SK-N-SH treated with all-trans-retinoic acid at 6 μM for 48 hours (cell line): ENCODE results near the gene SEZ6L2.
"Not testable (repeated sequence)": the region's sequence is repeated elsewhere in the genome, so short reads cannot be mapped to it uniquely, and the experiment has no call there.

ENCODE experiments used
- ATAC-seq: fragments of 200-7000 bp; cut with Tn5 transposase; 3 replicates; pipeline ENCODE4 v1.9.1; 2020; ENCODE audit warnings: mild to moderate bottlenecking, moderate library complexity
- BACH2 ChIP-seq: fragments of 250-450 bp; sonication (Bioruptor Pico); IDR thresholded peaks from 2 replicates; pipeline ENCODE4 v1.9.0; 2021; ENCODE audit warnings: mild to moderate bottlenecking, borderline replicate concordance
- CREB5 ChIP-seq: fragments of 250-450 bp; sonication (Bioruptor Pico); IDR thresholded peaks from 2 replicates; pipeline ENCODE4 v1.5.1; 2020; ENCODE audit warnings: low read depth, mild to moderate bottlenecking, moderate library complexity
- CSDC2 ChIP-seq: fragments of 250-450 bp; sonication (Bioruptor Pico); IDR thresholded peaks from 2 replicates; pipeline ENCODE4 v1.5.0; 2020; ENCODE audit warnings: mild to moderate bottlenecking, moderate library complexity
- CSRNP3 ChIP-seq: fragments of 250-450 bp; sonication (Bioruptor Pico); IDR thresholded peaks from 2 replicates; pipeline ENCODE4 v1.5.1; 2021; ENCODE audit warnings: mild to moderate bottlenecking, moderate library complexity
- ESRRG ChIP-seq: fragments of 250-450 bp; sonication (Bioruptor Pico); IDR thresholded peaks from 2 replicates; pipeline ENCODE4 v1.6.1; 2021; ENCODE audit warnings: mild to moderate bottlenecking
- GLIS3 ChIP-seq: fragments of 250-450 bp; sonication (Bioruptor Pico); IDR thresholded peaks from 2 replicates; pipeline ENCODE4 v1.5.0; 2020; ENCODE audit warnings: mild to moderate bottlenecking, moderate library complexity
- ISL1 ChIP-seq: fragments of 250-450 bp; sonication (Bioruptor Pico); IDR thresholded peaks from 2 replicates; pipeline ENCODE4 v2.1.2; 2022; ENCODE audit warnings: mild to moderate bottlenecking, moderate library complexity
- OSR1 ChIP-seq: fragments of 250-450 bp; sonication (Bioruptor Pico); IDR thresholded peaks from 2 replicates; pipeline ENCODE4 v1.8.0; 2022; ENCODE audit warnings: moderate library complexity, mild to moderate bottlenecking, inconsistent platforms
- POU6F1 ChIP-seq: fragments of 250-450 bp; sonication (Bioruptor Pico); IDR thresholded peaks from 2 replicates; pipeline ENCODE4 v1.8.0; 2021; ENCODE audit warnings: low read depth, mild to moderate bottlenecking, moderate library complexity, borderline replicate concordance
- PPARA ChIP-seq: fragments of 250-450 bp; sonication (Bioruptor Pico); IDR thresholded peaks from 2 replicates; pipeline ENCODE4 v1.5.0; 2020; ENCODE audit warnings: mild to moderate bottlenecking, borderline replicate concordance
- RARB ChIP-seq: fragments of 250-450 bp; sonication (Bioruptor Pico); IDR thresholded peaks from 2 replicates; pipeline ENCODE4 v1.8.0; 2021; ENCODE audit warnings: mild to moderate bottlenecking, moderate library complexity
- SNAI2 ChIP-seq: fragments of 250-450 bp; sonication (Bioruptor Pico); IDR thresholded peaks from 2 replicates; pipeline ENCODE4 v1.5.0; 2020; ENCODE audit warnings: mild to moderate bottlenecking, moderate library complexity
- TOX ChIP-seq: fragments of 250-450 bp; sonication (Bioruptor Pico); IDR thresholded peaks from 2 replicates; pipeline ENCODE4 v1.8.0; 2021; ENCODE audit warnings: mild to moderate bottlenecking, moderate library complexity, borderline replicate concordance
- TSHZ2 ChIP-seq: fragments of 250-450 bp; sonication (Bioruptor Pico); IDR thresholded peaks from 2 replicates; pipeline ENCODE4 v1.5.0; 2020; ENCODE audit warnings: mild to moderate bottlenecking, moderate library complexity
- ZC3H10 ChIP-seq: fragments of 250-450 bp; sonication (Bioruptor Pico); IDR thresholded peaks from 2 replicates; pipeline ENCODE4 v1.5.1; 2021; ENCODE audit warnings: mild to moderate bottlenecking, moderate library complexity
- ZFP3 ChIP-seq: fragments of 250-450 bp; sonication (Bioruptor Pico); IDR thresholded peaks from 2 replicates; pipeline ENCODE4 v1.5.0; 2020; ENCODE audit warnings: mild to moderate bottlenecking, moderate library complexity
- ZFP30 ChIP-seq: fragments of 450-650 bp; formaldehyde crosslinking; IDR thresholded peaks from 2 replicates; pipeline ENCODE4 v1.5.0; 2022; ENCODE audit warnings: mild to moderate bottlenecking, moderate library complexity
- ZNF565 ChIP-seq: fragments of 450-650 bp; formaldehyde crosslinking; conservative IDR thresholded peaks from 2 replicates; pipeline ENCODE4 v1.5.0; 2020; ENCODE audit warnings: low read depth, mild to moderate bottlenecking, moderate library complexity
- ZNF70 ChIP-seq: fragments of 450-650 bp; formaldehyde crosslinking; IDR thresholded peaks from 2 replicates; pipeline ENCODE4 v1.5.0; 2020; ENCODE audit warnings: mild to moderate bottlenecking, moderate library complexity
- ZNF8 ChIP-seq: fragments of 450-650 bp; formaldehyde crosslinking; IDR thresholded peaks from 2 replicates; pipeline ENCODE4 v1.5.0; 2020; ENCODE audit warnings: mild to moderate bottlenecking, moderate library complexity
- TF ChIP-seq, protein P1 (sequence below): fragments of 250-450 bp; sonication (Bioruptor Pico); IDR thresholded peaks from 2 replicates; pipeline ENCODE4 v1.8.0; 2020; ENCODE audit warnings: mild to moderate bottlenecking, moderate library complexity, borderline replicate concordance

Gene SEZ6L2

DNA sequence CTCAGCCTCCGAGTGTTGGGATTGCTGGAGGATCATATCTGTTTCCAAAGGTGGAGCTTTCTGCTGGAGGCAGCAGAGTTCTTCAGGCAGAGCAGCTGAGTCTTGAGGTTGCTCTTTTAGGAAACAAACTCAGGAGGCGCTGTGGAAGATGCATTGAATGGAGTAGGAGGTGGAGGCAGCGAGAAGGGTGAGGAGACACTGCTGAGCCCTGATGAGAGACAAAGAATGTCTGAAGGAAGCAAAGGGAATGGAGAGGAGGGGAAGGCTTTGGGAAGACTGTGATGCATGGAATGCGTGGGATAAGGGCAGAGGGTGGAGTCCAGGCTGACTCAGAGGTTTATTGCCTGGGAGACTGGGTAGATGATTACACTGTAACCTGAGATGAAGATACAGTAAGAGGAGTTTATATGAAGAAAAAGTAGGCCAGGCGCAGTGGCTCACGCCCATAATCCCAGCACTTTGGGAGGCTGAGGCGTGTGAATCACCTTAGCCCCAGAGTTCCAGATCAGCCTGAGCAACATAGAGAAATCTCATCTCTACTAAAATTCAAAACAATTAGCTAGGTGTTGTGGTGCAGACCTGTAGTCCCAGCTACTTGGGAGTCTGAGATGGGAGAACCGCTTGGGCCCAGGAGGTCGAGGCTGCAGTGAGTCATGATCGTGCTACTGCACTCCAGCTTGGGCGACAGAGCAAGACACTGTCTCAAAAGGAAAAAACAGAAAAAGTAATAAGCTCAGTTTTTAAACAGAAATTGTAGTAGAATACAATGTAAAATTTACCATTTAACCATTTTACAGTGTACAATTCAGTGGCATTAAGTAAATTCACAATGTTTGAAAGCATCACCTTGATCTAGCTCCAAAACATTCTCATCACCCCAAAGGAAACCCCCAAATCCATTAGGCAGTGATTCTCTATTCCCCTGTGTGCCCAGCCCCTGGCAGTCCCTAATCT is 44.8 kb upstream of the SEZ6L2 start:
- TF ChIP-seq ESRRG (CRISPR knock-in tag) (no peak), OSR1 (CRISPR knock-in tag) (no peak), ISL1 (CRISPR knock-in tag) (no peak), RARB (no peak), CSRNP3 (CRISPR knock-in tag) (no peak), TSHZ2 (CRISPR knock-in tag) (no peak), ZNF565 (no peak), ZFP3 (CRISPR knock-in tag) (no peak), POU6F1 (CRISPR knock-in tag) (no peak), CSDC2 (no peak), TOX (CRISPR knock-in tag) (no peak), PPARA (CRISPR knock-in tag) (no peak), ZC3H10 (CRISPR knock-in tag) (no peak), BACH2 (CRISPR knock-in tag) (no peak), ZNF70 (CRISPR knock-in tag) (no peak), SNAI2 (CRISPR knock-in tag) (no peak), CREB5 (CRISPR knock-in tag) (no peak), ZNF8 (no peak), ZFP30 (CRISPR knock-in tag) (no peak)
- TF ChIP-seq, protein P1, sequence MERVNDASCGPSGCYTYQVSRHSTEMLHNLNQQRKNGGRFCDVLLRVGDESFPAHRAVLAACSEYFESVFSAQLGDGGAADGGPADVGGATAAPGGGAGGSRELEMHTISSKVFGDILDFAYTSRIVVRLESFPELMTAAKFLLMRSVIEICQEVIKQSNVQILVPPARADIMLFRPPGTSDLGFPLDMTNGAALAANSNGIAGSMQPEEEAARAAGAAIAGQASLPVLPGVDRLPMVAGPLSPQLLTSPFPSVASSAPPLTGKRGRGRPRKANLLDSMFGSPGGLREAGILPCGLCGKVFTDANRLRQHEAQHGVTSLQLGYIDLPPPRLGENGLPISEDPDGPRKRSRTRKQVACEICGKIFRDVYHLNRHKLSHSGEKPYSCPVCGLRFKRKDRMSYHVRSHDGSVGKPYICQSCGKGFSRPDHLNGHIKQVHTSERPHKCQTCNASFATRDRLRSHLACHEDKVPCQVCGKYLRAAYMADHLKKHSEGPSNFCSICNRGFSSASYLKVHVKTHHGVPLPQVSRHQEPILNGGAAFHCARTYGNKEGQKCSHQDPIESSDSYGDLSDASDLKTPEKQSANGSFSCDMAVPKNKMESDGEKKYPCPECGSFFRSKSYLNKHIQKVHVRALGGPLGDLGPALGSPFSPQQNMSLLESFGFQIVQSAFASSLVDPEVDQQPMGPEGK, result no peak
- TF ChIP-seq, all 23 proteins: peak for 0
- ATAC-seq, result peak; percentile 99

- no peak for TF ChIP-seq CREB5 (CRISPR knock-in tag)
- TF ChIP-seq GLIS3, result no peak
- no peak for TF ChIP-seq ZNF565
- no peak for TF ChIP-seq PPARA (CRISPR knock-in tag)
- TF ChIP-seq CSDC2, result no peak
- no peak for TF ChIP-seq CSRNP3 (CRISPR knock-in tag)
- ATAC-seq, result no peak
Measured at GRCh38 chr16:29940656-29941055, 41.3 kb upstream of the SEZ6L2 start.

- ATAC-seq, result not testable (repeated sequence)
Measured at GRCh38 chr16:29931750-29932149, 32.4 kb upstream of the SEZ6L2 start.
